Activated CD4-positive, alpha-beta memory T cell treated with anti-CD3 and anti-CD28 coated beads for 36 hours (primary cell): Measurements from ENCODE around the gene RAB40B. TPM values are rescaled to one million over a fixed set of nuclear protein-coding genes. Genes with fewer than 3 reads are reported as not detected.
A peak's percentile ranks its signal among the peaks of the same experiment; 100 is the strongest.

ENCODE experiments used
- CTCF ChIA-PET: fragments of 350-600 bp; sonication (Branson Sonifier 250); formaldehyde crosslinking; loops from one replicate; lab custom pipeline; 2021; ENCODE audit warnings: antibody characterized with exemption, inconsistent platforms; lab: Charles Lee
- POLR2A ChIA-PET: fragments of 350-600 bp; sonication (Branson Sonifier 250); formaldehyde crosslinking; loops from one replicate; lab custom pipeline; 2021; ENCODE audit warnings: antibody characterized with exemption; lab: Charles Lee
- DNase-seq: peaks from one replicate; pipeline ENCODE4 v3.0.0-alpha.2; 2020
- H3K27ac Mint-ChIP-seq: one replicate; pipeline ENCODE4 v1.8.0; 2021; ENCODE audit warnings: mixed read lengths
- H3K27me3 Mint-ChIP-seq: one replicate; pipeline ENCODE4 v1.8.0; 2021; ENCODE audit warnings: mixed read lengths
- H3K36me3 Mint-ChIP-seq: one replicate; pipeline ENCODE4 v1.8.0; 2021; ENCODE audit warnings: mixed read lengths
- H3K4me1 Mint-ChIP-seq: one replicate; pipeline ENCODE4 v1.8.0; 2021; ENCODE audit warnings: low read depth, mixed read lengths
- H3K4me3 Mint-ChIP-seq: one replicate; pipeline ENCODE4 v1.8.0; 2021; ENCODE audit warnings: mild to moderate bottlenecking, mixed read lengths
- H3K9me3 Mint-ChIP-seq: one replicate; pipeline ENCODE4 v1.8.0; 2021; ENCODE audit warnings: mixed read lengths
- intact Hi-C: fragments of 100-400 bp; cut with micrococcal nuclease; formaldehyde crosslinking; loops from one replicate; pipeline ENCODE4 v1.15.1; 2023
- total RNA-seq, 2 experiments: library from RNA; stranded (reverse); gene quantifications; one replicate each; pipeline ENCODE4 v1.2.3, GENCODE V29; 2021

Gene RAB40B
- total RNA-seq, 2 experiments from 2014 or later: 1.4 to 1.9 TPM

GRCh38 chr17:82709024-82709675 is 10.7 kb upstream of the RAB40B start:
- H3K27me3 Mint-ChIP-seq: no peaks in the 10 kb centered on the region
- DNase-seq: no peak
- ChIA-PET CTCF (no interaction called here), POLR2A (no interaction called here)
- intact Hi-C loops: no loop called here
- no peaks in the 10 kb centered on the region for H3K9me3 Mint-ChIP-seq
- no peak overlapping the region for H3K27ac Mint-ChIP-seq
- no peak overlapping the region for H3K4me3 Mint-ChIP-seq
- H3K36me3 Mint-ChIP-seq: no peaks in the 10 kb centered on the region
- no peaks in the 10 kb centered on the region for H3K4me1 Mint-ChIP-seq

DNA sequence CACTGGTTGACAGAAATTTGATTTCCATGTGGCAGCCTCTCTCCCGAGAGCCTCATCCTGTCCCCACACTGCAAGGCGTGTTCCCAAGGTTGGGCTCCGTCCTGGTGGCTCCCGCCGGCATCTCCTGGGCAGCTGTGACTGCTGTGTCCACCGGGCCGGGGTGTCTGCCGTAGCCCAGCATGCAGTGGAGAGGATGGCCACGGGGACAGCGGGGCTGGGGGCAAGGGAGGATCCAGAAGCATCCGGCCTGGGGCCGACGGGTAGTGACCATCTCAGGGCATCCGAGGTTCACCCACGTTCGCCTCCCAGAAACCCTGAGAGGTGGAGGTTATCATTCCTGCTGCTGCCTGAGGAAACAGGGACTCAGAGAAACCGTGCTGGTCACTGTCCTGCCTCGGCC is 7.3 kb upstream of the RAB40B start:
- Mint-ChIP-seq H3K4me3 (no peak overlapping the region), H3K9me3 (no peaks in the 10 kb centered on the region), H3K27me3 (no peaks in the 10 kb centered on the region), H3K4me1 (no peaks in the 10 kb centered on the region), H3K36me3 (no peaks in the 10 kb centered on the region), H3K27ac (no peak overlapping the region)
- ChIA-PET POLR2A (no interaction called here), CTCF (no interaction called here)
- intact Hi-C loops: no loop called here
- no peak for DNase-seq

GRCh38 chr17:82704886-82705285 is 6.4 kb upstream of the RAB40B start:
- intact Hi-C loops: no loop called here
- no peaks in the 10 kb centered on the region for H3K36me3 Mint-ChIP-seq
- no peaks in the 10 kb centered on the region for H3K4me1 Mint-ChIP-seq
- H3K4me3 Mint-ChIP-seq: no peak overlapping the region
- no peaks in the 10 kb centered on the region for H3K27me3 Mint-ChIP-seq
- no peak for DNase-seq
- no peak overlapping the region for H3K27ac Mint-ChIP-seq
- H3K9me3 Mint-ChIP-seq: no peaks in the 10 kb centered on the region
- POLR2A ChIA-PET: no interaction called here
- CTCF ChIA-PET: no interaction called here

- Mint-ChIP-seq H3K36me3 (no peaks in the 10 kb centered on the region), H3K4me3 (no peak overlapping the region), H3K4me1 (peaks cover under 1% of the 10 kb centered on the region), H3K9me3 (no peaks in the 10 kb centered on the region), H3K27ac (no peak overlapping the region), H3K27me3 (no peaks in the 10 kb centered on the region)
- CTCF ChIA-PET: no interaction called here
- POLR2A ChIA-PET: no interaction called here
- intact Hi-C loops: no loop called here
- DNase-seq: no peak
Measured at GRCh38 chr17:82703935-82704865, 5.7 kb upstream of the RAB40B start.

- Mint-ChIP-seq H3K4me3 (no peak overlapping the region), H3K36me3 (no peaks in the 10 kb centered on the region), H3K4me1 (peaks cover 2% of the 10 kb centered on the region), H3K27me3 (no peaks in the 10 kb centered on the region), H3K9me3 (no peaks in the 10 kb centered on the region), H3K27ac (no peak overlapping the region)
- no peak for DNase-seq
- ChIA-PET CTCF (no interaction called here), POLR2A (no interaction called here)
- intact Hi-C loops: no loop called here
Measured at GRCh38 chr17:82703036-82703745, 4.7 kb upstream of the RAB40B start.

- Mint-ChIP-seq H3K27me3 (no peaks in the 10 kb centered on the region), H3K27ac (no peak overlapping the region), H3K36me3 (no peaks in the 10 kb centered on the region), H3K9me3 (no peaks in the 10 kb centered on the region), H3K4me3 (no peak overlapping the region), H3K4me1 (peaks cover 2% of the 10 kb centered on the region)
- ChIA-PET POLR2A (no interaction called here), CTCF (no interaction called here)
- DNase-seq: no peak
- intact Hi-C loops: no loop called here
Measured at GRCh38 chr17:82702231-82702927, 3.9 kb upstream of the RAB40B start.

- H3K27ac Mint-ChIP-seq: no peak overlapping the region
- ChIA-PET CTCF (no interaction called here), POLR2A (no interaction called here)
- H3K9me3 Mint-ChIP-seq: peaks cover 5% of the 10 kb centered on the region
- intact Hi-C loops: loop anchor here (5.0 kb wide), 1 partner anchor 52 kb away; the partner anchor contains the start of gene WDR45B
- no peaks in the 10 kb centered on the region for H3K27me3 Mint-ChIP-seq
- H3K4me1 Mint-ChIP-seq: peaks cover 8% of the 10 kb centered on the region
- H3K4me3 Mint-ChIP-seq: peak overlapping the region; percentile 71
- DNase-seq: no peak
- peaks cover 3% of the 10 kb centered on the region for H3K36me3 Mint-ChIP-seq
Measured at GRCh38 chr17:82699551-82699950, 1.1 kb upstream of the RAB40B start.

DNA sequence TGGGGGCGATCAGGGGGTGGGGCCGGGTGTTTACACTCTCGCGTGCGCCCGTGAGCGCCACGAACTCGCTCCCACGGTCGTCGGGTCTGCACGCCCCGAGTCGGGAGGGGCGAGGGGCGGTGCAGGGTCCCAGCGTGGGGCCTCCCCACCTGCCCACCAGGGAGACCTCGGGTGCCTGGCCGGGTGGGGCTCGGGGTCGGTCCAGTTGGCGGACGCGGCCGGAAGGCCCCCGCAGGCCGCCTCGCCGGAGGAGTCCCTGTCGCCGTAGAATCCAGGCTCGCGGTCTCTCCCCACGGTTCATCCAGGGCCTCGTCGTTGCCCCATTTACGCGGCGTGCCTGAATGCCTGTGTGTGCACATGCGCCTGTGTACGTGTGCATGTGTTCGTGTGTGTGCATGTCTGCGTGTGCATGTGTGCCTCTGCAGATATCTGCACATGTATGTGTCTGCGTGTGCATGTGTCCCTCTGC is 510 bp upstream of the RAB40B start:
- POLR2A ChIA-PET: no interaction called here
- H3K9me3 Mint-ChIP-seq: peaks cover 11% of the 10 kb centered on the region
- H3K4me1 Mint-ChIP-seq: peaks cover 8% of the 10 kb centered on the region
- DNase-seq: no peak
- intact Hi-C loops: loop anchor here (1.0 to 5.0 kb wide), 3 partner anchors 17 to 52 kb away; partner anchors contain the start of genes FN3KRP and WDR45B
- no peak overlapping the region for H3K27ac Mint-ChIP-seq
- CTCF ChIA-PET: no interaction called here
- H3K36me3 Mint-ChIP-seq: peaks cover 6% of the 10 kb centered on the region
- H3K27me3 Mint-ChIP-seq: no peaks in the 10 kb centered on the region
- H3K4me3 Mint-ChIP-seq: peak overlapping the region; percentile 71

- POLR2A ChIA-PET: no interaction called here
Measured at GRCh38 chr17:82697808-82698064, 762 bp downstream of the RAB40B start.

DNA sequence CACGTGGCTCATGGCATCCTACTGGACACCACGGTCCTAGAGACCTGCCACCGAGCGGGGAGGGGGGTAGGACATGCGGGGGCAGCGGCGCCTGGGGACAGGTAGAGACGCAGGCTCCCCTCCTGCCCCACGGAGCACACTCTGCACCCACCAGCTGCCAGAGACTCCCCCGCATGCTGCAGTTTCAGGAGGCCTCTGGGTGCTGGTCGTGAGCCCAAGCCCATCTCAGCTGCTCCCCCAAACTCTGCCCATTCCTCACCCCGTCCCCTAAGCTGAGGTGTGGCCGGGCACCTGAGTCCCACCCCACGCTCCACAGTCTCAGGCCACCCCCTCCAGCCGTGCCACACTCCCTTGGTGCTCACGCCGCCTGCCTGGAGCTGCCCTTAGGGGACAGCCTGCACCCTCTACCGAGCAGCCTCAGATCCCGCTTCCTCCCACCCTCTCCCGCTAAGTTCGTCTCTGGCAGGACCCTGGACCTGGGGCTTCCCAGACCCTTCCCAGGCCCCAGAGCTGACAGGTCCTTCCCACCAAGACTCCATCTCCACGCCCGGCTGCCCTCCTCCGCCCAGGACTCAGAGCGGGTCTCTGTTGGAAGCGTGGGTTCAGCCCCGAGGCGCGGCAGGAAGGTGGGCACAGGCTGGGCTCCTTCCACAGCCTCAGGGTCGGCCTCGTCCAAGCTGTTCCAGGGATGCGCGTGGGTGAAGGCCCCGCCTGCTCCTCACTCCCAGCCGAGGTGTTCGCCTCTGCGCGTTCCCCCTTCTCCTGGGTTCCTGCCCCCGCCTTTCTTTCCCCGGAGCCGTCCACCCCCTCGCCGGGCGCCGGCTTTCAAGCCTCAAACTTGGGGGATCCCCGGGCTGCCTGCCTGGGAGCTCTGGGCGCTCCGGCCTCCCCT is 1.3 kb downstream of the RAB40B start:
- no peaks in the 10 kb centered on the region for H3K27me3 Mint-ChIP-seq
- H3K4me3 Mint-ChIP-seq: peak overlapping the region; percentile 51
- POLR2A ChIA-PET: no interaction called here
- DNase-seq: peak; percentile 38
- peaks cover 9% of the 10 kb centered on the region for H3K36me3 Mint-ChIP-seq
- peaks cover 14% of the 10 kb centered on the region for H3K9me3 Mint-ChIP-seq
- no peak overlapping the region for H3K27ac Mint-ChIP-seq
- intact Hi-C loops: loop anchor here (5.0 kb wide), 1 partner anchor 50 kb away; the partner anchor contains the start of gene WDR45B
- CTCF ChIA-PET: no interaction called here
- peaks cover 8% of the 10 kb centered on the region for H3K4me1 Mint-ChIP-seq

More at GRCh38 chr17:82697808-82698064, 762 bp downstream of the RAB40B start:
- Mint-ChIP-seq H3K36me3 (peaks cover 9% of the 10 kb centered on the region), H3K4me3 (peak overlapping the region; percentile 32), H3K27me3 (no peaks in the 10 kb centered on the region), H3K4me1 (peaks cover 8% of the 10 kb centered on the region), H3K9me3 (peaks cover 14% of the 10 kb centered on the region), H3K27ac (no peak overlapping the region)
- CTCF ChIA-PET: no interaction called here
- intact Hi-C loops: loop anchor here (1.0 to 5.0 kb wide), 3 partner anchors 19 to 54 kb away; partner anchors contain the start of genes FN3KRP and WDR45B
- DNase-seq: no peak

DNA sequence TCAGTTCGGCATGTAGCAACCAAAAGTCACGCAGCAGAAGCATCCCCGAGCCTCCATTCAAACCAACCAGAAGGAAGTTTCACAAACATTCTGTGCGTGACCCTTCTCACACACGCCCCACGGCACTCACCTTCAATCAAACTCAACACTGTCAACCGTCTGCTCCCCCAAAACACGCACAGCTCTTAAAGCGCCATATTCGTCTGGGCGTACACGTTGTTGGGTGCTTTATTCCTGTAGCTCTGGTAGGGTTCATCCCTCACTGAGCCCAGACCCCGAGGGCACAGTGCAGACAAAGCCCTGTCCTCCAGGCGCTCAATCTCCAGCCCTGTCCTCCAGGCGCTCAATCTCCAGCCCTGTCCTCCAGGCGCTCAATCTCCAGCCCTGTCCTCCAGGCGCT is 2.2 kb downstream of the RAB40B start:
- H3K4me3 Mint-ChIP-seq: no peak overlapping the region

More for the DNA sequence above, 2.2 kb downstream of the RAB40B start:
- ChIA-PET POLR2A (no interaction called here), CTCF (interaction anchor here (0.5 kb wide), 1 partner anchor 142 kb away, joined by 4 read pairs; no protein-coding TSS in a partner anchor)
- Mint-ChIP-seq H3K4me1 (peaks cover 12% of the 10 kb centered on the region), H3K27ac (no peak overlapping the region), H3K9me3 (peaks cover 14% of the 10 kb centered on the region), H3K27me3 (no peaks in the 10 kb centered on the region), H3K36me3 (peaks cover 9% of the 10 kb centered on the region)
- DNase-seq: no peak
- intact Hi-C loops: loop anchor here (5.0 kb wide), 1 partner anchor 49 kb away; the partner anchor contains the start of gene WDR45B
